ENCODE results near the gene ISX. TPM values are rescaled to one million over a fixed set of nuclear protein-coding genes. Genes with fewer than 3 reads are reported as not detected.

Gene ISX
- total and polyA plus RNA-seq, 10 of the 15 experiments (the other 5 are each of a cell fraction or from before 2014, with no cell fraction given) = 0.05 to 0.66 (median 0.25) TPM

DNA sequence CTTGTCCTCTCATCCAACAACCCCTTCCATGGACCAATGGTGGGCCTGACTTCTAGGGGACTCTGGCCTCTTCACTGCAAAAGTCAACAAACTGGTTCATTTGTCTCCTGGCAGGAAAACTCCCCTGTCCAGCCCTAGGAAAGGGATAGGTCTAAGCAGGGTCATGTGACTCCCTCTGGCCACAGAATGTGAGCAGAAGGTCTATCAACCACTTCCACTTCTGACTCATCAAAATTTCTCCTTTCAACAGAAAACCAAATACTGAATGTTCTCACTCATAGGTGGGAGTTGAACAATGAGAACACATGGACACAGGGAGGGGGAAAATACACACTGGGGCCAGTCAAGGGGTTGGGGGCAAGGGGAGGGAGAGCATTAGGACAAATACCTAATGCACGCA, 1.3 kb upstream of the ISX start:
- H3K79me2 ChIP-seq (ENCODE audit: control insufficient read depth, insufficient read depth, low read length) = no peaks in the 10 kb centered on the region
- in situ Hi-C loops (cut with MboI) (no loop called here), intact Hi-C loops (cut with micrococcal nuclease; ENCODE audit: unreplicated experiment) (no loop called here)
- H3K9ac ChIP-seq (ENCODE audit: control insufficient read depth, insufficient read depth, low read length) = no peak overlapping the region
- H3K27me3 ChIP-seq (replicated peaks in 1 of 2; ENCODE audit: control insufficient read depth in 2 of 2, insufficient read depth in 2 of 2, low read length in 1 of 2) = no peaks in the 10 kb centered on the region
- FAIRE-seq (no peak), ATAC-seq (peak; percentile 97), DNase-seq (ENCODE audit: low read depth, low spot score) (peak; percentile 68)
- peak overlapping the region; percentile 57 for H2AFZ ChIP-seq (ENCODE audit: control insufficient read depth, low read depth, low read length)
- ChIA-PET RAD21 (ENCODE audit: unreplicated experiment) (no interaction called here), POLR2A (interaction anchor here (1.0 kb wide), 1 partner anchor 23 kb away, joined by 3 read pairs; no protein-coding TSS in a partner anchor), SMC1A (ENCODE audit: uncharacterized antibody, unreplicated experiment) (interaction anchor here (0.9 to 1.0 kb wide), 2 partner anchors 62 to 152 kb away, joined by 3 read pairs; no protein-coding TSS in a partner anchor), CTCF (no interaction called here)
- H3K27ac ChIP-seq (ENCODE audit: control insufficient read depth, insufficient read depth) = peak overlapping the region; percentile 70
- H3K4me3 ChIP-seq = no peak overlapping the region
- H3K9me3 ChIP-seq (replicated peaks; ENCODE audit: control insufficient read depth, insufficient read depth, low read length) = peaks cover 3% of the 10 kb centered on the region; the same call in 2 of the 3 replicates
- H4K20me1 ChIP-seq (ENCODE audit: control insufficient read depth, insufficient read depth) = no peaks in the 10 kb centered on the region
- H3K36me3 ChIP-seq (ENCODE audit: control insufficient read depth in 2 of 2, insufficient read depth in 2 of 2, low read length in 1 of 2) = no peaks in the 10 kb centered on the region
- no TSS peak for BruUV-seq (replicated peaks)
- peak overlapping the region; percentile 26 for H3K4me2 ChIP-seq (ENCODE audit: control insufficient read depth, insufficient read depth)
- peaks cover 24% of the 10 kb centered on the region for H3K4me1 ChIP-seq (ENCODE audit: control insufficient read depth, insufficient read depth, low read length)
- 5% methylated on average over 1 of the region's 1 CpG for WGBS (ENCODE audit: insufficient coverage, insufficient replicate concordance, low lambda C conversion rate, missing lambda C conversion rate)
- TF ChIP-seq ATF7 (IDR thresholded peaks at IDR 0.05; ENCODE audit: low read depth) = 0 out of 2 replicates have a peak, but pooled peaks have one; percentile 29
- no peak for TF ChIP-seq ZBTB33 (IDR thresholded peaks at IDR 0.05)
- TF ChIP-seq SPI1 (IDR thresholded peaks at IDR 0.05; ENCODE audit: borderline replicate concordance, insufficient read depth, low read depth, low read length) = peak; percentile 36; the same call in 1 of the 2 replicates
- TF ChIP-seq STAT1 (conservative IDR thresholded peaks at IDR 0.05) = no peak
- peak; percentile 57; the same call in 1 of the 2 replicates for TF ChIP-seq NFIC (IDR thresholded peaks at IDR 0.05; ENCODE audit: low read depth, low read length)
- TF ChIP-seq IKZF1 (conservative IDR thresholded peaks at IDR 0.05) = peak; percentile 50
- no peak for TF ChIP-seq FOS (IDR thresholded peaks at IDR 0.05; ENCODE audit: borderline replicate concordance, extremely low read depth, insufficient read length)
- TF ChIP-seq NRF1 (conservative IDR thresholded peaks at IDR 0.05; ENCODE audit: low read depth, low read length) = no peak
- 0 out of 2 replicates have a peak, but pooled peaks have one; percentile 37 for TF ChIP-seq NBN (IDR thresholded peaks at IDR 0.05)
- no peak for TF ChIP-seq SUZ12 (IDR thresholded peaks at IDR 0.05; ENCODE audit: unreplicated experiment)
- TF ChIP-seq FOXM1 (IDR thresholded peaks at IDR 0.05; ENCODE audit: low read depth, low read length) = peak; percentile 35; the same call in 1 of the 2 replicates
- TF ChIP-seq PAX8 (IDR thresholded peaks at IDR 0.05) = no peak
- TF ChIP-seq MTA2 (IDR thresholded peaks at IDR 0.05; ENCODE audit: low read depth) = no peak
- peak; percentile 48; the same call in 1 of the 2 replicates for TF ChIP-seq ATF3 (IDR thresholded peaks at IDR 0.05; ENCODE audit: borderline replicate concordance, extremely low read depth, low read depth, low read length)
- TF ChIP-seq USF1 (IDR thresholded peaks at IDR 0.05; ENCODE audit: borderline replicate concordance, extremely low read length, insufficient read depth, low read depth, low read length) = peak; percentile 71
- peak; percentile 50 to 54; a peak in 3 of 4 replicates for TF ChIP-seq IKZF2 (IDR thresholded peaks at IDR 0.05)
- peak; percentile 74 for TF ChIP-seq JUNB (IDR thresholded peaks at IDR 0.05)
- TF ChIP-seq POLR2AphosphoS5 (IDR thresholded peaks at IDR 0.05; ENCODE audit: low read length) = 0 out of 2 replicates have a peak, but pooled peaks have one; percentile 31
- peak in 1 of 2 experiments; percentile 24; a peak in 1 of 4 replicates for TF ChIP-seq ETV6 (conservative IDR thresholded peaks at IDR 0.05 in 1 of 2, IDR thresholded peaks at IDR 0.05 in 1 of 2; ENCODE audit: borderline replicate concordance in 1 of 2, low read depth in 1 of 2)
- peak; percentile 82 for TF ChIP-seq RUNX3 (IDR thresholded peaks at IDR 0.05; ENCODE audit: low read length)
- TF ChIP-seq, protein P1, sequence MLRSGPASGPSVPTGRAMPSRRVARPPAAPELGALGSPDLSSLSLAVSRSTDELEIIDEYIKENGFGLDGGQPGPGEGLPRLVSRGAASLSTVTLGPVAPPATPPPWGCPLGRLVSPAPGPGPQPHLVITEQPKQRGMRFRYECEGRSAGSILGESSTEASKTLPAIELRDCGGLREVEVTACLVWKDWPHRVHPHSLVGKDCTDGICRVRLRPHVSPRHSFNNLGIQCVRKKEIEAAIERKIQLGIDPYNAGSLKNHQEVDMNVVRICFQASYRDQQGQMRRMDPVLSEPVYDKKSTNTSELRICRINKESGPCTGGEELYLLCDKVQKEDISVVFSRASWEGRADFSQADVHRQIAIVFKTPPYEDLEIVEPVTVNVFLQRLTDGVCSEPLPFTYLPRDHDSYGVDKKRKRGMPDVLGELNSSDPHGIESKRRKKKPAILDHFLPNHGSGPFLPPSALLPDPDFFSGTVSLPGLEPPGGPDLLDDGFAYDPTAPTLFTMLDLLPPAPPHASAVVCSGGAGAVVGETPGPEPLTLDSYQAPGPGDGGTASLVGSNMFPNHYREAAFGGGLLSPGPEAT (IDR thresholded peaks at IDR 0.05; ENCODE audit: low read depth) = peak; percentile 52; the same call in 1 of the 2 replicates

Measured in GM12878 (cell line).